Globus pallidus (tissue), 1 donor: ENCODE results near the gene MSL3B.
A peak's percentile ranks its signal among the peaks of the same experiment; 100 is the strongest.
"Not testable (repeated sequence)": the region's sequence is repeated elsewhere in the genome, so short reads cannot be mapped to it uniquely, and the experiment has no call there.

Source experiments
- DNase-seq: peaks from one replicate; pipeline ENCODE4 v3.0.0-alpha.2; 2015; ENCODE audit warnings: low spot score

MSL3B gene

DNA sequence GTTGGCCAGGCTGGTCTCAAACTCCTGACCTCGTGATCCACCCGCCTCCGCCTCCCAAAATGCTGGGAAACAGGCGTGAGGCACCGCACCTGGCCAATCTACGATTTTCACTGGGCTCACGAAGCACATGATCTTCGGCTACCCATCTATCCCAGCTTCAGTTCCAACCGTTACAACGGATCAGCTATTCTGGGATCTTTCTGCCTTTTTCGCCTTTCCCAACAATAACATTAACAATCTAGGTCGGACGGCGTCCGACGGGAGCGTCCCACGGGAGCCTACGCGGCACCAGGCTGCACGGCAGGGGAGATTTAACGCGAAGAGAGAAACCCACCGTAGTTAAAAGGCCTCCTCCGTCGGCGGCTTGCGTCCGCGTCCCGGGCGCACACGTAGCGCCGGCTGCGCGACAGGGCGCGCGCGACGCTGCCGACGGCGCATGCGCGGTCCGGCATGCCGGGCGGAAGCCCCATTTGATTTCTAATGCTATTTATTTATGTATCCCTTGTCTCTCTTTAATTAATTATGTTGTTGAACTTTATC lies at the start of gene MSL3B:
Gene MSL3B (minus strand): TSS at position 394 of the 540 bp plus-strand sequence.
- DNase-seq = no peak

GRCh38 chr2:233917116-233917515 lies 48.9 kb upstream of the MSL3B start, which contains the start of gene TRPM8:
TSS of gene TRPM8 (plus strand) at chr2:233917373. CDS start at chr2:233926538, 9,165 bp downstream.
- DNase-seq = no peak

DNA sequence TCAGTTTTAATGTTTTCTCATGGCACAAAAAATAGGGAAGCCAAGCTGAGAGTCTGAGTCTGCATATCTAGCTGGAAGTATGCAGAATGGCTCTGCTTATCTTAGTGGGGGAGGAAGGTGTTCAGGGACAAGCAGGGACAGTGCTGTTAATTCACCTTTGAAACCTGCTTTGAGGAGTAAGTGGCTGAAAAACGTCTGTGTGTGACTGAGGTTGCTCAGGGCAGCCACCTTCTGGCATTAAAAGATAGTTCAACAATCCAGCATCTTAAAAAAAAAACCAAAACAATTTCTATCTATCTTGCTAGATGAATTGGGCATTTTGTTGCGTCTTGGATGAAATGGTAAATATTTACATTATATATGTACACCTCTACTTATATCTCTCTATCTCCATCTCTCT lies 46.9 kb upstream of the MSL3B start:
- no peak for DNase-seq

DNA sequence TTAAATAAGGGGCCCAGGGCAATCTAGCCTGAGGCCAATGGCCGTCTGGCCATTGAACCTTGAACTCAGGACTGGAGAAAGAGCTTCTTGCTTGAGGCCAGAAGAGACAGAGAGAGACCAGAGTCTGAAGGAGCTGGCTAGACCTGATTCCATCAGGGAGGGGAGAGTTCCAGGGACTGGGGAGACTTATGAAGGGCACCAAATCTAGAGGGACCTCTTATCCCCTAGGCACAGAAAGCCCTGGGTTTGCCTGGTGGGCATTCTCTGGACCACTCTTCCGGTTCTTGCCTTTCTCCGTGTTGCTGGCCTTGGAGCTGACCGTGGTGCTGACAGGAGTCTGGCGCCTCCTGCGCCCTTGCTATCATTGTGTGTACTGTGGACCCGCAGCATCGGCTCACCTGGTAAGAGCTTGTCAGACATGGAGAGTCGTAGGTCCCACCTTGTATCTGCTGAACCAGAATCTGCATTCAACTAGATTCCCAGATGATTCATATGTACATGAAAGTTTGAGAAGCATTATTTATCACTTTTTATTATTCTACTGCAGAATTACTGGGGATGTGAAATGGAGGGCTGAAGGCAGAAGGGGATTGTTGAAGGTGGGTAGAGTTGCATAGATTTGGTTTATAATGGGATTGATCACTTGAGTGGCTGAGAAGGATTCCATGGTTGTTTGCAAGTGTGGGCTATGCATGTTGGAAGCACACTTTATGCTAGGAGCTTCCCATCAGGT lies 44.7 kb upstream of the MSL3B start:
- no peak for DNase-seq

DNA sequence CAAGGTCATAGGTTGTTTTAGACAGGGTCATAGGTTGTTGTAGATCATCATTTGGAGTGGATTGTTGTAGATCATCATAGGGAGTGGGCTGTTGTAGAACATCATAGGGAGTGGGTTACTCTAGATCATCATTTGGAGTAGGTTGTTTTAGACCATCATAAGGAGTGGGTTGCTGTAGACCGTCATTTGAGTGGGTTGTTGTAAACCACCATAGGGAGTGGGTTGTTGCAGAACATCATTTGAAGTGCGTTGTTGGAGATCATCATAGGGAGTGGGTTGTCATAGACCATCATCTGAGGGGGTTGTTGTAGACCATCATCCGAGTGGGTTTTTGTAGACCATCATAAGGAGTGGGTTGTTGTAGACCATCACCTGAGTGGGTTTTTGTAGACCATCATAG lies 39.4 kb upstream of the MSL3B start:
- no peak for DNase-seq

DNA sequence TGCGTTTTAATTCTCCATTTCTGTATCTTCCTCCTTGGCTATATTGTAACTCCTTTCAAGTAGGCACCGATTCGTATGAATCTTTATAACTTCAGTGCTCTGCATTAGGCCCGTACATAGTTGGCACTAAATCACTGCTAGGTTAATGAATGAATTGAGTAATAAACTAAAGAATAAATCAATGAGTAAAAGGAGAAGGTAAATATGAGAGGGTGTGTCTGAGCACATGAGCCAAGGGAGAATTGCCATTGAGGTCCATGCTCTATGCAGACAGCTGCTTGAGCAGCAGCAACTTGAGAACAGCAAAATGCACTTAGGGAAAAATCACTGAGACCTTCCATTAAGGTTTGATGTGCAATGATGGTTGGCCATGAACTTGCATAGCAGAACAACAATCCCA lies 37.8 kb upstream of the MSL3B start:
- no peak for DNase-seq

DNA sequence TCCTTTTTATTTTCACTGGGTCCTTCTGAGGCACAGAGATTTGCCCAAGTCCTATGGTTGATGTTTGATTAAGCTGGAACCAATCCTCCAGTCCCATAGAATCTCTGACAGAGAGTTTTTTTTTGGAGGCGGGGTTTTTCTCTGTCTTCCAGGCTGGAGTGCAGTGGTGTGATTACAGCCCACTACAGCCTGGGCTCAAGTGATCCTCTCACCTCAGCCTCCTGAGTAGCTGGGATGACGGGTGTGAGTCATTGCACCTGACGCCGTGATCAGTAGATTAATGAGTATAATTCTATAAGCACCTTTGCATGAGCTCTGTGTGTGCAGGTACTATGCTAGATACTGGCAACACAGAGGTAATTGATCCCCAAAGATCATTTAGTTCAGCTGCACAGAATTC lies 33.7 kb upstream of the MSL3B start:
- no peak for DNase-seq

DNA sequence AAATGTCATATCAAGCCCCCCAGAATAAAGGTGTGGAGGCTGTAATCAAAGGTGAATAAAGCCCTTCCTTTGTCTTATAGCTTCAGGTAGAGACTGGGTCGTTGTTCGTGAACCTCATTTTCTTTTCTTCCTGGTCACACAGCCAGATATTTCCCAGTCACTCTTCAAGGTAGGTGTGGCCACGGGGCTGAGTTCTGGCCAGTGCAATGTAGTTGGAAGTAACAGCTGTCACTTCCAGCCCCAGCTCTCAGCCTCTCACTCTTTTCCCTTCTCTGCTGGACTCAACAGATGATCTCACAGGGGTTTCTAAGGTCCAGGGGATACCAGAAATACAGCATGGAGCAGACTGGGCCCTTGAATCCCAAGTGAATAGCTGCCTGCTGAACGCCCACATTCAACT lies 33.2 kb upstream of the MSL3B start:
- no peak for DNase-seq

DNA sequence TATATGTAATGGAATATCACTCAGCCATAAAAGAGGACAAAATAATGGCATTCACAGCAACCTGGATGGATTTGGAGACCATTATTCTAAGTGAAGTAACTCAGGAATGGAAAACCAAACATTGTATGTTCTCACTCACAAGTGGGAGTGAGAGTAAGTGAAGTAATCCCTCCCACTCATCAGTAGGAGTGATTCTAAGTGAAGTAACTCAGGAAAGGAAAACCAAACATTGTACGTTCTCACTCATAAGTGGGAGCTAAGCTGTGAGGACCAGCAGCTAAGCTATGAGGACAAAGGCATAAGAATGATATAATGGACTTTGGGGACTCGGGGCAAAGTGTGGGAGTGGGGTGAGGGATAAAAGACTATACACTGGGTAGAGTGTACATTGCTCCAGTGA lies 28.1 kb upstream of the MSL3B start:
- DNase-seq = not testable (repeated sequence)

GRCh38 chr2:233892793-233893192 lies 24.6 kb upstream of the MSL3B start:
- no peak for DNase-seq

DNA sequence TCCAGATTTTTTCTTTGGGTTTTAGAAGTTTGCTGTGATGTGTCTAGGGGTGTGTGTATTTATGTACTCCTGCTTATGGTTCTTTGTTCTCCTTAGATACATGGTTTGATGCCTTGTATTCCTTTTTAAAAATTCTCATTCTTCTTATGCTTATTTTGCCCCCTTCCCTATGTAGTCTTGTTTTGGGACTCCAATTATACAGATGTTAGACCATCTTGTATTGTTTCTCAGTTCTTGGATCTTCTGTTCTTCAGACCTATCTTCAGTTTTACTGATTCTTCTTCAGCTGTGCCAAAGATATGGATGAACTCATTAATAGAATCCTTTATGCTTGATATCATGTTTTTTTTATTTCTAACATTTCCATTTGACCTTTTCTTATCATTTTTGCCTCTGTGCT lies 14.2 kb upstream of the MSL3B start:
- DNase-seq = no peak

DNA sequence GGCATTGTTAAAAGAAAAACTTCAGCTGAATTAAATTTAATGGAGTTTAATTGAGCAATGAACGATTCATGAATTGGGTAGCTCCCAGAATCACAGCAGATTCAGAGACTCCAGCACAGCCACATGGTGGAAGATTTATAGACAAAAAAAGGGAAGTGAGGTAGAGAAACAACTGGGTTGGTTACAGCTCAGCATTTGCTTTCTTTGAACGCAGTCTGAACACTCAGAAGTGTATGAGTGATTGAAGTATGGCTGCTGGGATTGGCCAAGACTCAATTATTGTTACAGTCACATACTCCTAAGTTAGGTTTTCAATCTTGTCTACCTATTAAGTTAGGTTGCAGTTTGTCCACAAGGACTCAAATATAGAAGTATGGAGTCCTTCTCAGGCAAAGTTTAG lies 3.9 kb upstream of the MSL3B start:
- DNase-seq = not testable (repeated sequence)

GRCh38 chr2:233871432-233871831 lies 3.2 kb upstream of the MSL3B start:
- no peak for DNase-seq

DNA sequence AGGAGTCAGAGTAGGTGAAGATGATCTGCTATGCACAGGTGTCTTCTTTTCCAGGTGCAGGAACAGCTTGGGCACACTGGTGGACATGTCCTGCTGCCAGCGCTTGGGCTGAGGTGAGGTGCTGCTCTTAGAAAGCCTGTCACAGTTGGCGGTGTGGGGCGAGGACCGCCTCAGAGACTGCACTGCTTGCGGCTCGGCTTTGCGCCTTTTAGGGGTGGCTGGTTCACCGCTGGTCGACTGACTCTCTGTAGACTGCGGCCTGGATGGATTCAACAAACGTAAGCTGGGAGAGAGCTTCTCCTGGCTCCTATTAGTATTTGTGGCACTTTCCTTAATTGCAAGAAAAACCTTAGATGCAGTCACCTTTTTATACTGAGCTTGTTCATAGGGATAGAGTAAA lies 1.7 kb downstream of the MSL3B start:
- DNase-seq = no peak

DNA sequence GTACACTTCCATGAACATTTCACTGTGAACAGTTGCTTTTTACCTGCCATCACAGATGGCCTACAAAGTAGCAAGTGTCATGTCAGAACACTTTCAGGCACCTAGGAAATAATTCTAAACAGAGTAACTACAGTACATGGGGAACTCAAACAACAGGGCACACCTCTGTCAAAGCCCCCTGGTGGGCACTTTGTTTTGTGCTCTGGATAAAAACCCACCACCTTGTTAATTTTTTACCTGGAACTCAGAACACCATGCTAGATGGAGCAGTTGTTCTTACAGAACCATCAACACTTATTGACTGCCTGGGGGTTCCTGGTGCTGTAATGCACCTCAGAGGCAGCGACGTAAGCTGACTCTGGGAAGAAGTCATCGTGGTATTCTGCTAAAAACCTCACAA lies 2.3 kb downstream of the MSL3B start:
- no peak for DNase-seq

- no peak for DNase-seq
Measured at GRCh38 chr2:233862261-233862768, 5.9 kb downstream of the MSL3B start.

GRCh38 chr2:233858331-233858730 lies 9.9 kb downstream of the MSL3B start:
- no peak for DNase-seq

- no peak for DNase-seq
Measured at GRCh38 chr2:233857511-233858141, 10.6 kb downstream of the MSL3B start.

DNA sequence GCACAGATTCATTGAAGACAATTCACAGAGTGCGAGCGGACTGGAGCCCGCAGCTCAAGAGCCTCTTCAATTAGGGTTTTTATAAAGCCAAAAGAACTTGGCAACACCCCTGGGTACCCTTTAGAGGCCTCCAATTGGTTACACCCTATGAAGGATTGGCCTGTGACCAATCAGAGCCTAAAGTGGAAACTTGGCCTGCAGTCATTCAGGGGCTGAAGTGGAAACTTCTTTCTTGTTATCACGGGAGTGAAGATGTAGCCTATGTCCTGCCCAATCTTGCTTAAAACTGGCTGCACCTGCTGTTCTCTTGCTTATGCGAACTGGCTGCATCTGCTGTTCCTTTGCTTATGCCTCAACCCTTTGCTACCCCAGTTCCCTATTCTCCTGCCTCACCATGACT lies 12.0 kb downstream of the MSL3B start:
- DNase-seq = no peak

DNA sequence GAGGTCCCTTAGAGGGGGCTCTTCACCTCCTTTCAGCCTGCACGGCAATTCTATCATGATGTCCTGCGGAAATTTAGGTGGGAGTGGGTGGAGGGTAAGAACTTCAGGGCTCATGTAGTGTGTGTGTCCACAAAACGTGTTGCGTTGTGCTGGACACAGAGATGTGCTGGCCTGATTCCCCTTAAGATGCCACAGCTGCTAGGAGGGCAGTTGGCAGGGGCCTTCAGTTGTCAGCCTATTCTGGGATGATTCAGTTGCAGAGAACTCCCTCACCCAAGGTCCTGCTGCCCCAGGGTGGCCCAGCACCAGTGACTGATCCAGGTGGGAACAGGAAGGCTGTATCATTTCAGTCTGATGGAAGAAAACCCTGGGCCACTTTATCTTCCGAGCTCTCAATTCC lies 12.8 kb downstream of the MSL3B start:
- no peak for DNase-seq

DNA sequence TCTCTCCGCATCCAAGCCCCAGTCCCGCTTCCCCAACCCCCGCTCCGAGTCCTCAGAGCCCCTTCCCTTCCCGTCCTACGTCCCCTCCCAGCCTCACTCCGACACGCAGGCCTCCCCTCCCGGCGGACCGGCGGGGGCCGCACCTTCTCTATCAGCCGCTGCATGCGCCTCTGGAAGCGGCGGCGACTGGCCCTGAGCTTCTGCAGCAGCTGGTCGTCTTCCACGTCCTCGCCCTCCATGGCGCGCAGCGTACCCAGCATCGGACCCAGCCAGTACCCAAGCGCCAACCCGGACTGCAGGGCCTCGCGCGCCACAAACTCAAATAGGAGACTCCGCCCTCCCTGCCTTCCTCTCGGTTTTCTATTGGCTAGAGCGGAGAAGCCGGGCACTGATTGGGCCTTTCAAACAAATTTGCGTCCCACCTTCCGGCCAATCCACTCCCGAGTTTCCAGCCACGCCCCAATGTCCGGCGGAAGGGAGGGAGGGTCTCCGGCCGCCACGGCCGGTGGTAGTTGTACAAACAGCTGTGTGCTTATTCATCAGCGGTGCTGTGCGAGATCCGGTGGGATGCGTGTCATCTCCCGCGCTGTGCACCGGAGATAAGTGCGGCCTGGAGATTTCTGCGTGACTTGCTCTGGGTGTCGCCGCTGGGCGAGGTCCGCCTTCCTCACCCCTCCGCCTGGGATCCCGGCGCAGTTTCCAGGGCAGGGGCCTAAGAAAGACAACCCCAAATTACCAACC lies 13.8 kb downstream of the MSL3B start, which contains the start of gene HJURP:
Gene HJURP (minus strand): TSS at position 295 of the 741 bp plus-strand sequence. CDS start 35 bp downstream, at position 260.
- peak; percentile 94 for DNase-seq

DNA sequence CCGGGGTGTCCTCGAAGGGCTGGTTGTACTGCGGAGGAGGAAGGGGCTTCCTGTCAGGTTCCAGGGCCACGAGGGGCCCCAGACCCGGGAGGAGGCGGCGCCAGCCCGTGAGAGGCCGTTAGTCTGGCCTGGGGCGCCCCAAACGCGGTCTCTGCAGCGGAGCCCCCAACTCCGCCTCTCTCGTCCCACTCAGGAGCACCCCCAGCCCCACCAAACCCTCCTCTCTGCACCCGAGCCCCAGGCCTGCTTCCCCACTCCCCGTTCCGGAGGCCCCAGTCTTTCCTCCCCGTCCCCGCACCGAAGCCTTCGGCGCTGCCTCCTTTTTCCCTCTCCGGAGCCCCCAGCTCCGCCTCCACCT lies 14.3 kb downstream of the MSL3B start:
- no peak for DNase-seq

- DNase-seq = no peak
Measured at GRCh38 chr2:233853353-233853752, 14.8 kb downstream of the MSL3B start.
